HCT116 (cell line): Measurements from ENCODE around the gene EPHA1.

Source experiments
- CBX3 ChIP-seq: IDR thresholded peaks from 2 replicates; pipeline ENCODE4 v1.6.1; 2012; ENCODE audit warnings: low read depth
- CTCF ChIP-seq, 3 experiments: fragments of 200-600 bp in 1 of 3; sonication (generic) in 1 of 3; IDR thresholded peaks in 2 of 3; conservative IDR thresholded peaks in 1 of 3; 2 replicates each; pipeline ENCODE4 v1.5.1; 2012 to 2017; ENCODE audit warnings: low read depth in 2 of 3, low read length in 2 of 3, antibody characterized with exemption in 1 of 3, borderline replicate concordance in 1 of 3, control low read depth in 1 of 3, mild to moderate bottlenecking in 1 of 3, mixed read lengths in 1 of 3, mixed run types in 1 of 3, moderate library complexity in 1 of 3; ENCODE audit not compliant: insufficient read depth in 1 of 3
- ELF1 ChIP-seq: IDR thresholded peaks from 2 replicates; pipeline ENCODE4 v1.6.1; 2012; ENCODE audit warnings: low read depth, borderline replicate concordance
- EZH2 ChIP-seq: fragments of 200-600 bp; sonication (generic); IDR thresholded peaks from 2 replicates; pipeline ENCODE4 v1.6.1; 2017; ENCODE audit warnings: antibody characterized with exemption, mixed run types
- FOSL1 ChIP-seq: IDR thresholded peaks from 2 replicates; pipeline ENCODE4 v1.6.1; 2012; ENCODE audit warnings: low read depth
- POLR2A ChIP-seq: IDR thresholded peaks from 2 replicates; pipeline ENCODE4 v1.7.0; 2011; ENCODE audit warnings: borderline replicate concordance; ENCODE audit not compliant: insufficient read depth, insufficient read length; ENCODE audit errors: extremely low read depth
- POLR2AphosphoS5 ChIP-seq: IDR thresholded peaks from 2 replicates; pipeline ENCODE4 v1.6.1; 2011; ENCODE audit warnings: mild to moderate bottlenecking, low read depth, low read length, moderate library complexity
- RAD21 ChIP-seq: IDR thresholded peaks from 2 replicates; pipeline ENCODE4 v1.6.1; 2012; ENCODE audit warnings: low read depth, mild to moderate bottlenecking
- REST ChIP-seq: IDR thresholded peaks from 2 replicates; pipeline ENCODE4 v1.6.1; 2012; ENCODE audit warnings: low read depth
- SIN3A ChIP-seq: IDR thresholded peaks from 2 replicates; pipeline ENCODE4 v1.6.1; 2012; ENCODE audit warnings: low read depth
- SP1 ChIP-seq: IDR thresholded peaks from 2 replicates; pipeline ENCODE4 v1.6.1; 2012; ENCODE audit warnings: low read depth
- ZNF274 ChIP-seq: fragments of 200-500 bp; sonication (Bioruptor generic); IDR thresholded peaks from 2 replicates; pipeline ENCODE4 v1.6.1; 2014; ENCODE audit warnings: mild to moderate bottlenecking, low read depth, low read length, inconsistent platforms

- TF ChIP-seq POLR2AphosphoS5 (peak; percentile 32; the same call in 1 of the 2 replicates), CTCF (IDR thresholded peaks at IDR 0.05 in 2 of 3, conservative IDR thresholded peaks at IDR 0.05 in 1 of 3; ENCODE audit: borderline replicate concordance in 1 of 3, insufficient read depth in 1 of 3, low read depth in 2 of 3, low read length in 2 of 3) (peak in 2 of 3 experiments; percentile 80 to 87; a peak in 4 of 6 replicates), POLR2A (no peak), ELF1 (no peak), EZH2 (no peak), ZNF274 (no peak), SIN3A (no peak), SP1 (no peak), CBX3 (no peak), REST (no peak), RAD21 (no peak), FOSL1 (no peak)
Measured at GRCh38 chr7:143380260-143380645, 28.4 kb downstream of the EPHA1 start.
